Measurements from ENCODE around the gene ACSL5. TPM values are rescaled to one million over a fixed set of nuclear protein-coding genes. Genes with fewer than 3 reads are reported as not detected.
"Not testable (repeated sequence)": the region's sequence is repeated elsewhere in the genome, so short reads cannot be mapped to it uniquely, and the experiment has no call there.

The ACSL5 gene
- total RNA-seq, 1 experiment from 2014 or later = 0.17 TPM

DNA sequence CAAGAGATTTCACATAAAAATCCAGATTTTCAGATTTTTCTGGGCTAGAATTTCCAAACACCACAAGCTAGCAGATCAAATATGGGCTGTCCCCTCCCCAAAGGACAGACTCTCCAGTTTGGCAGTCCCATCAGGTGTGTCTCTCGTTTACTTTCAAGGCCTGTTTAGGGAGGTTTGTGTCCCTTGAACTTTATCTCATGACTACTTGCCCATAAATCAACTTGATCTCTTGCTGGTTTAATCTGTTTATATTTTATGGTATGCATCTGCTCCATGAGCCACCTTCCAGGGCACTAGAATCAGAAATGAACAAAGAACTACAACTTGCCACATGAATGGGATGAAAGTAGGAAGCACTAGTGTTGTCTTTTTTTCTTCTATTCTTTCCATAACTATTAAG, 67.6 kb downstream of the ACSL5 start:
- DNase-seq = no peak
- Histone ChIP-seq H3K4me3 (ENCODE audit: insufficient read depth, low read depth, low read length) (no peak overlapping the region), H3K36me3 (replicated peaks; ENCODE audit: control insufficient read depth, insufficient read depth, low read length) (peaks cover 8% of the 10 kb centered on the region), H3K27me3 (ENCODE audit: control insufficient read depth, insufficient read depth, low read length) (no peaks in the 10 kb centered on the region)

DNA sequence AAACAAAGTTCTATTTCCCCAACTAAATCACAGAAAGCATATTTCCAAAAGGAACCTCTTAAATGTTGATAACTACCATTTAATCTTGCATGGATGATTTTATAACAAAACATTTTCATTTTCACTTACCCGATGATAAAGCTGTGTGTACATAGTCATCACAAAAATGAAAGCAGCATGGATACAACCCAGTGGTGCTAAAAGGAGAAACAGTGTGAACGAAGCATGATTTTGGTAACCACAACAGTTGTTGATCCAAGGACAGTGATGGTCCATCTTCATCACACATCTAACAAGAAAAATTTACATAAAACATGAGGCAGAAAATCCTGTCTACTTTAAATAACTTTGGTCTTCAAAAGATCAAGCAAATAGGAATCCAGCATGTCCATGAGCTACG, 68.1 kb downstream of the ACSL5 start:
- H3K36me3 ChIP-seq (replicated peaks; ENCODE audit: control insufficient read depth, insufficient read depth, low read length) = peaks cover 8% of the 10 kb centered on the region
- H3K27me3 ChIP-seq (ENCODE audit: control insufficient read depth, insufficient read depth, low read length) = no peaks in the 10 kb centered on the region
- DNase-seq = no peak
- no peak overlapping the region for H3K4me3 ChIP-seq (ENCODE audit: insufficient read depth, low read depth, low read length)

DNA sequence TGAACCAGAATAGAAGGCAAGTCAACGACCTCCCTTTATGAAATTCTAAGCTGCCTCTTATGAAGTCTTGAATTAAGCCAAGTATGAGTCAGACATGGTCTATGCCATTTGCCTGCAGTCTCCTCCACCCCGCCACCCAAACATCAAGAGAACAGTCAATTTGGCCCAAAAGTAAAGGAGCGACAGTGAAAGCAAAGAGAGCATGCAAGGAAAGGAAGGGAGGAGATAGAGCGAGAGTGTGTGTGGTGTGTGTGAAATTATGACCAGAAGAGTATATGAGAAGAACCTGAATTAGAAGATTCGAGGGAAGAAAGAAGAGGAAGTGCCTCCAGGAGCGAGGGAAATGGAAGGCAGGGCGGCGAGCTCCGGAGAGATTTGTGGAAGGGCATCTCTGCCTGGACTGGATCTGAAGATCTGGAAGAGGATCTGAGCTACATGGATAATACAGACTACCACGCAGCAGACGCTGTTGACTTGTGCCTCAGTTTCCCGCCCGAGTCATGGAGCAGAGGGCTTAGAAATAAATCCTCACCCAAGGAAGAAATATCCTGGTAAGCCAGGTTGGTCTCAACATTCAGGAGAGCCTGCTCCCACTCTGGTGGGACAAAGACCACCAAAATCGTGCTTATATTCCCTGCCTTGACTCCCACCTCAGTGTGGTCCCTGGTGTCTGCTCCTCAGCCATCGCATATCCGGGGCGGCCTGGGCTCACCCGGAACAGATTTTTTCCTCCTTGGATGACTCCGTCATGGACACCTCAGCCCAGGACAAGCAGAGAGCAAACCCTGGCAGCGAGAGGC, 72.3 kb downstream of the ACSL5 start:
- Histone ChIP-seq H3K27me3 (ENCODE audit: control insufficient read depth, insufficient read depth, low read length) (no peaks in the 10 kb centered on the region), H3K4me3 (ENCODE audit: insufficient read depth, low read depth, low read length) (peak overlapping the region; percentile 78), H3K36me3 (replicated peaks; ENCODE audit: control insufficient read depth, insufficient read depth, low read length) (peaks cover 2% of the 10 kb centered on the region; the same call in 1 of the 2 replicates)
- no peak for DNase-seq

DNA sequence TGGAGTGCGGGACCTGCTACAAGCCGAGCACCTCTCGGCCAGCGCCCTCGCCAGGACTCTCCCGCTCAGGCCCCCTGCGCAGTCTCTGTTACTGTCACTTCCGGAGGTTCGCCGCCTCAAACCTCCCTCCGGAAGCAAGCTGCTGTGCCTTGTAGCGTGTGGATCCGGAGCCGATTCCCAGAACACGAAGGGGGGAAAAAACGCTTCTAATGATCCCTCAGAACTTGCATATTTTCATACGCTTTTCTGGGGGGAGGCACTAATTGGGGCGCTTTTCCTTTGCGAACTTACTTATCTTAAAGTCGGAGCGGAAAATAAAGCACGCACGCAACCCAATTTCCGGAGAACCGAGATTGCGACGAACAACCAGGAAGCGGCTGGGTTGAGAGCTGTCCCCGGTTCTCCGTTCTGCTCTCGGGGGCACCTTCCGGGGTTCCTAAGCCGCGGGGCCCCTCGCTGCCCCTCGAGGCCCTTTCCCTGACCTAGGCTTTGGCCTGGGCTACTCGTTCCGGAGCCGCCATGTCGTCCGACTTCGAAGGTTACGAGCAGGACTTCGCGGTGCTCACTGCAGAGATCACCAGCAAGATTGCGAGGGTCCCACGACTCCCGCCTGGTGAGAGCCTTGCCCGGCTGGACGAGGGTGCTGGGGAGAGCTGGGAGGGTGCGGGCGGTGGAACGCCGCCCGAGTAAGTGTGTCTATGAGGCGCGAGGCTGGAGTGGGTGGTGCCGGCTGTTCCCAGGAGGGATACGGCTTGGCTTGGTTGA, 73.1 kb downstream of the ACSL5 start, which contains the start of the genes VTI1A and ZDHHC6:
Gene VTI1A (plus strand): TSS at position 361 of the 765 bp plus-strand sequence. CDS start 159 bp downstream, at position 520.
Gene ZDHHC6 (minus strand): TSS at position 60 of the 765 bp plus-strand sequence. CDS start 1,478 bp downstream, outside the sequence.
- H3K27me3 ChIP-seq (ENCODE audit: control insufficient read depth, insufficient read depth, low read length) = no peaks in the 10 kb centered on the region
- DNase-seq = peak; percentile 84
- H3K36me3 ChIP-seq (replicated peaks; ENCODE audit: control insufficient read depth, insufficient read depth, low read length) = peaks cover 1% of the 10 kb centered on the region; the same call in 1 of the 2 replicates
- peak within 1 kb of the TSS; percentile 78 for H3K4me3 ChIP-seq (ENCODE audit: insufficient read depth, low read depth, low read length)

DNA sequence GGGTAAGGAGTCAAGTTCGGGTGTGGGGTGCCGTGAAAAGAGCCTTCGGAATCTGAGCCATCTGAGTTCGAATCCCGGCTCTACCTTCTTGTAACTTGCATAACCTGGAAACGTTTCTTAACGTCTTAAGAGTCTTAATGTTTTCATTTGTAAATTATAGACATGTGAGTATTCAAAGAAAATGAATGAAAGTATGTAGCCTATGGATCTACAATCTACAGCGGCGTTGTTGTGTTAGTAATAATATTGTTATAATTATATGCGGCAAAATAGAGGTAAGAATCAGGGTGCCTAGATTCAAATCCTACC, 73.7 kb downstream of the ACSL5 start:
- peak overlapping the region; percentile 78 for H3K4me3 ChIP-seq (ENCODE audit: insufficient read depth, low read depth, low read length)
- no peaks in the 10 kb centered on the region for H3K27me3 ChIP-seq (ENCODE audit: control insufficient read depth, insufficient read depth, low read length)
- no peak for DNase-seq

DNA sequence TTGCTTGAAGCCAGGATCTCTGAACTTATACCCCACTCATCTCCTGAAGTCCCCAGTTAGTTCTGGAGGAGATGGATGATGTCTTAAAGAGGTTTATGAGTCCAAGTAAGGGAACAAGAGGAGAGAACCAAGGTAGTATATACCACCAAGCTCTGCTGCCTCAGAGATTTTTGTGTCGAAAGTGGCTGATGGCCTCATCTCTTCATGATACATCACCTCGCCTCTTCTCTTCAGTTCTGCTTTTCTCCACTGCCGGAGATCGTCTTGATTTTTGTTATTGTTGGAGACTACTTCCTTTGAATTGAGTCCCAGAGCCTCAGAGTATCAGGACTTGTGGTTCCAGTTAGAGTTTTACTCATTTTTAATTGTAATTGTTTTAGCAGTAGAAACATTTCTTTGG, 75.0 kb downstream of the ACSL5 start:
- H3K36me3 ChIP-seq (replicated peaks; ENCODE audit: control insufficient read depth, insufficient read depth, low read length) = no peaks in the 10 kb centered on the region; the same call in 1 of the 2 replicates
- no peak for DNase-seq

More for the DNA sequence above, 73.7 kb downstream of the ACSL5 start:
- no peaks in the 10 kb centered on the region; the same call in 1 of the 2 replicates for H3K36me3 ChIP-seq (replicated peaks; ENCODE audit: control insufficient read depth, insufficient read depth, low read length)

DNA sequence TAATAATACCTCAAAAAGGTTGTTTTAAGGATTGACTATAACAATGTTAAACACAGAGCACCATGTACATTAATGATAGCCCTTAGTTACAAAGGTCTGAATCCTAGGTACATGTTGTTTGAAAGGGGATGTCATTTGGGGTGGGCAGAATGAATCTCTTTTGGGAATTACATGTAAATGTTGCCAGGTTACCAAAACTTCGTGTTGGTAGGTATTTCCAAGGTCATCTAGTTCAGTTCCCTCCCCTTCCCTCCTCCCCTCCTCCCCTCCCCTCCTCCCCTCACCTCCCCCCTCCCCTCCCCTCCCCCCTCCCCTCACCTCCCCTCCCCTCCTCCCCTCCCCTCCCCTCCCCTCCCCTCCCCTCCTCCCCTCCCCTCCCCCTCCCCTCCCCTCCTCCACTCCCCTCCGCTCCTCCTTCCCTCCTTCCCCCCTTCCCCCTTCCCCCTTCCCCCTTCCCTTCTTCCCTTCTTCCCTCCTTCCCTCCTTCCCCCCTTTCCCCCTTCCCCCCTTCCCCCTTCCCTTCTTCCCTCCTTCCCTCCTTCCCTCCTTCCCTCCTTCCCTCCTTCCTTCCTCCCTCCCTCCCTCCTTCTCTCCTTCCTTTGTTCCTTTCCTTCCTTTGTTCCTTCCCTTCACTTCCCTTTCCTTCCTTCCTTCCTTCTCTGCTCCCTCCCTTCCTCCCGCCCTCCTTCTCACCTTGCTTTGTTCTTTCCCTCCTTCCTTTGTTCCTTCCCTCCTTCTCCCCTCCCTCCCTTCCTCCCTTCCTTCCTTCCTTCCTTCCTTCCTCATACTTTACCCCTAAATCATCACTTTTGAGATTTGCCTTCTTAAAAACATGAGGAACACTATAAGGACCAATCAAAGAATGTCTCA, 81.2 kb downstream of the ACSL5 start:
- no peak overlapping the region for H3K4me3 ChIP-seq (ENCODE audit: insufficient read depth, low read depth, low read length)
- DNase-seq = no peak
- no peaks in the 10 kb centered on the region for H3K27me3 ChIP-seq (ENCODE audit: control insufficient read depth, insufficient read depth, low read length)
- H3K36me3 ChIP-seq (replicated peaks; ENCODE audit: control insufficient read depth, insufficient read depth, low read length) = no peaks in the 10 kb centered on the region

More for the DNA sequence above, 75.0 kb downstream of the ACSL5 start:
- no peak overlapping the region for H3K4me3 ChIP-seq (ENCODE audit: insufficient read depth, low read depth, low read length)
- no peaks in the 10 kb centered on the region for H3K27me3 ChIP-seq (ENCODE audit: control insufficient read depth, insufficient read depth, low read length)

DNA sequence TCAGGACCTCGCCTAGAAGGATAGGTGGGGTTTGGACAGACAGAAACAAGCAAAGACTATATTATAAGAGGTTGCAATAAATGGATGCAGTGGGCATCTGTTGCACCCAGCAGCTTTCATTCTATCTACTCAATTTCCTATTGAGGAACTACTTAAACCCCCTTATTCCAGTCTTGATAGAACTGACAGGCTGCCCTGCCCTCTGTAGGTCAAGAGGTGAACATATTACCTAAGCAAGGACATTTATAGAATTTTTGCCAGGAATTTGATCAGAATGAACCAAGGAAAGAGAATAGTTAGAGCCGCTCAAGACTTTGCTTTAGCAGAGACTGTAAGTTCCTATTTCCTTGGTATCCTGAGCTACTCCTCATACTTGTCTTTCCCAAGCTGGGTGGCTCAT, 82.6 kb downstream of the ACSL5 start:
- H3K27me3 ChIP-seq (ENCODE audit: control insufficient read depth, insufficient read depth, low read length) = no peaks in the 10 kb centered on the region
- no peaks in the 10 kb centered on the region for H3K36me3 ChIP-seq (replicated peaks; ENCODE audit: control insufficient read depth, insufficient read depth, low read length)
- no peak overlapping the region for H3K4me3 ChIP-seq (ENCODE audit: insufficient read depth, low read depth, low read length)
- peak; percentile 36 for DNase-seq

DNA sequence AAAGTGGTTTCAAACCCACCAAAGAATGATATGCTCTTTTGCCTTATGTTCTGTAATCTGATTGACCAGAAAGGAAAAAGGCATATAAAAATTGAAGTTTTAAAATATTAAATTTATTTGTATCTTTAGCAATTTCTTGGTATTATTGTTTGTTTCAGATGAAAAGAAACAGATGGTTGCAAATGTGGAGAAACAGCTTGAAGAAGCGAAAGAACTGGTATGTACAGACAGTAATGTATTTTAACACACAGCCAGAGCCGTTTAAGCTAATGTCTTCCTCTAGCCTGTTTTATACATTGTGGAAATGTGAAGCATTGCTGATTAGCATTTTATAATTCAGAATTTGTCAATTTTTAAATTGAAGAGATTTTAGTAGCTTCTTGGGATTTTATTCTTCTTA, 86.5 kb downstream of the ACSL5 start:
- DNase-seq = no peak
- peaks cover 4% of the 10 kb centered on the region for H3K36me3 ChIP-seq (replicated peaks; ENCODE audit: control insufficient read depth, insufficient read depth, low read length)
- no peaks in the 10 kb centered on the region for H3K27me3 ChIP-seq (ENCODE audit: control insufficient read depth, insufficient read depth, low read length)
- H3K4me3 ChIP-seq (ENCODE audit: insufficient read depth, low read depth, low read length) = no peak overlapping the region

DNA sequence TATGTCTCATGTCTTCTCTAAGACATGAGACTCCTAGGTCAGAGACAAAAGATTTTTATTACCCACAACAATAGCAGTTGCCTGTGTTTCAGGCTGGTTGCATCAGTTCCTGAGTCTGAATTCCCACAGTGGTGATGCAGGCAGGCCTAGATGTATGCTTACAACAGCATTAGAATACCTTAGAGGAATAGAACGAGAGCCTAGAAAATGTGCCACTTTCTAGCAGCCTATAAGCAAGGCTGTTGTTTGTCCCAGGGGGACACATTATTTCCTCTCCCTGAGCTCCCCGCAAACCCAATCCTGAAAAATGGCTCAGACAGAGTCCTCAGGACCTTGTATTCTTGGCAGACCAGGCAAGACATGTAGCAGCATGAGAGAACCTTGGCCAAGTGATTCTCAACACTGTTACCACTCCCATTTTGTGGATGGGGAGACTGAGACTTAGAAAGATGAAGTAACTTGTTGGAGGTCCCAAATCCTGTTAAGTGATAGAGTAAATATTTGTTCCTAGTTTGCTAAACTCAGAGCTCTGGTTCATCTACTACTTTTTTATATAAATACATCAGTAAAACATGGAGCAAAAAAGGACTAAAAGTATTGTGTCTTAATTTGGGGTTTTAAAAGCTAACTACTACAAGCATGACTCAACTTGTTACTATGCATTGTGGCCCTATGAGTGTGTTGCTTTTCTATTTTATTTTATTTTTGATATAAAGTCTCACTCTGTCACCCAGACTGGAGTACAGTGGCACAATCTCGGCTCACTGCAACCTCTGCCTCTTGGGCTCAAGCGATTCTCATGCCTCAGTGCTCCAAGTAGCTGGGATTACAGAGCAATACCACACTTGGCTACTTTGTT, 87.3 kb downstream of the ACSL5 start:
- DNase-seq = no peak
- H3K36me3 ChIP-seq (replicated peaks; ENCODE audit: control insufficient read depth, insufficient read depth, low read length) = peaks cover 4% of the 10 kb centered on the region
- H3K4me3 ChIP-seq (ENCODE audit: insufficient read depth, low read depth, low read length) = no peak overlapping the region

DNA sequence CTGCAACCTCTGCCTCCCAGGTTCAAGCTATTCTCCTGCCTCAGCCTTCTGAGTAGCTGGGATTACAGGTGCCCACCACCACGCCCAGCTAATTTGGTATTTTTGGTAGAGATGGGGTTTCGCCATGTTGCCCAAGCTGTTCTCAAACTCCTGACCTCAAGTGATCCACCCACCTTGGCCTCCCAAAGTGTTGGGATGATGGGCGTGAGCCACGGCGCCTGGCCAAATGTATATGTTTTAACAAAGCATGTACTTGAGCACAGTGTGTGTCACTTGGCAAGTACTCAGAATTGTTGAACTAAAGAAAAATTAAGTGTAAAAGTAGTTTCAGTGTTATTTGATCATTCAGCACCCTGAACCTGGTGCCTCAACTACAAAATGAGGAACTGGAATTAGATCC, 90.2 kb downstream of the ACSL5 start:
- not testable (repeated sequence) for H3K4me3 ChIP-seq (ENCODE audit: insufficient read depth, low read depth, low read length); H3K36me3 ChIP-seq (replicated peaks; ENCODE audit: control insufficient read depth, insufficient read depth, low read length); H3K27me3 ChIP-seq (ENCODE audit: control insufficient read depth, insufficient read depth, low read length); DNase-seq

More for the DNA sequence above, 87.3 kb downstream of the ACSL5 start:
- H3K27me3 ChIP-seq (ENCODE audit: control insufficient read depth, insufficient read depth, low read length) = no peaks in the 10 kb centered on the region

DNA sequence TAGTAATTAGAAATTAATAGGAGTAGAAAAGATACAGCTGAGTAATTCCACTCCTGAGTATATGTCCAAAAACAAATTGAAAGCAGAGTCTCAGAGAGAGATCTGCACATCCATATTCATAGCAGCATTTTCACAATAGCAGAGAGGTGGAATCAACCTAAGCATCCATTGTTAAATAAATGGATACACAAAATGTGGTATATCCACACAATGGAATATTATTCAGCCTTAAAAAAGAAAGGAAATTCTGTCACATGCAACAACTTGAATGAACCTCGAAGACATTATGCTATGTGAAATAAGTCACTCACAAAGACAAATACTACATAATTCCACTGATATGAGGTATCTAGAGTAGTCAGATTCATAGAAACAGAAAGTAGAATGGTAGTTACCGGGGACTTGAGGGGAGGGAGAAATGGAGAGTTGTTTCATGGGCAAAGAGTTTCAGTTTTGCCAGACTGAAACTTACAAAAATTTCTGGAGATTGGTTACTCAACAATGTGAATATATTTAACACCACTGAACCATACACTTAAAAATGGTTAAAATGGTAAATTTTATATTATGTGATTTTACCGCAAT, 91.5 kb downstream of the ACSL5 start:
- Histone ChIP-seq H3K36me3 (replicated peaks; ENCODE audit: control insufficient read depth, insufficient read depth, low read length) (peaks cover 4% of the 10 kb centered on the region), H3K4me3 (ENCODE audit: insufficient read depth, low read depth, low read length) (no peak overlapping the region), H3K27me3 (ENCODE audit: control insufficient read depth, insufficient read depth, low read length) (no peaks in the 10 kb centered on the region)
- no peak for DNase-seq

DNA sequence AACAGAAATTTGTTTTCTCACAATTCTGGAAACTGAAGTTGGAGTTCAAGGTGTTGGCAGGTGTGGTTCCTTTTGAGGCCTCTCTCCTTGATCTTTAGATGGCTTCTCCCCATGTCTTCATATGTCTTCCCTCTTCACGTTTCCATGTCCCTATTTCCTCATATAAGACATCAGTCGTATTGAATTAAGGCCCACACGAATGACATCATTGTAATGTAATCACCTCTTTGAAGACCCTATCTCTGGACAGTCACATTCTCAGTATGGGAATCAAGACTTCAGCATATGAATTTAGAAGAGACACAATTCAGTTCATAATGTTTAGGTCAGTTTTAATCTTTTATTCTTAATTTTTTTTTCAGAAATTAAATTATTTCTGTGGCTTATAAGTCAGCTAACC, 92.9 kb downstream of the ACSL5 start:
- H3K36me3 ChIP-seq (replicated peaks; ENCODE audit: control insufficient read depth, insufficient read depth, low read length) = peaks cover 4% of the 10 kb centered on the region
- H3K4me3 ChIP-seq (ENCODE audit: insufficient read depth, low read depth, low read length) = no peak overlapping the region
- no peak for DNase-seq
- H3K27me3 ChIP-seq (ENCODE audit: control insufficient read depth, insufficient read depth, low read length) = no peaks in the 10 kb centered on the region
